Retina (tissue), 1 donor: Measurements from ENCODE around the gene ABHD13.
"Not testable (repeated sequence)": the region's sequence is repeated elsewhere in the genome, so short reads cannot be mapped to it uniquely, and the experiment has no call there.

Experiments
- DNase-seq: peaks from one replicate; pipeline ENCODE4 v3.0.0-alpha.2; 2016

Gene ABHD13

DNA sequence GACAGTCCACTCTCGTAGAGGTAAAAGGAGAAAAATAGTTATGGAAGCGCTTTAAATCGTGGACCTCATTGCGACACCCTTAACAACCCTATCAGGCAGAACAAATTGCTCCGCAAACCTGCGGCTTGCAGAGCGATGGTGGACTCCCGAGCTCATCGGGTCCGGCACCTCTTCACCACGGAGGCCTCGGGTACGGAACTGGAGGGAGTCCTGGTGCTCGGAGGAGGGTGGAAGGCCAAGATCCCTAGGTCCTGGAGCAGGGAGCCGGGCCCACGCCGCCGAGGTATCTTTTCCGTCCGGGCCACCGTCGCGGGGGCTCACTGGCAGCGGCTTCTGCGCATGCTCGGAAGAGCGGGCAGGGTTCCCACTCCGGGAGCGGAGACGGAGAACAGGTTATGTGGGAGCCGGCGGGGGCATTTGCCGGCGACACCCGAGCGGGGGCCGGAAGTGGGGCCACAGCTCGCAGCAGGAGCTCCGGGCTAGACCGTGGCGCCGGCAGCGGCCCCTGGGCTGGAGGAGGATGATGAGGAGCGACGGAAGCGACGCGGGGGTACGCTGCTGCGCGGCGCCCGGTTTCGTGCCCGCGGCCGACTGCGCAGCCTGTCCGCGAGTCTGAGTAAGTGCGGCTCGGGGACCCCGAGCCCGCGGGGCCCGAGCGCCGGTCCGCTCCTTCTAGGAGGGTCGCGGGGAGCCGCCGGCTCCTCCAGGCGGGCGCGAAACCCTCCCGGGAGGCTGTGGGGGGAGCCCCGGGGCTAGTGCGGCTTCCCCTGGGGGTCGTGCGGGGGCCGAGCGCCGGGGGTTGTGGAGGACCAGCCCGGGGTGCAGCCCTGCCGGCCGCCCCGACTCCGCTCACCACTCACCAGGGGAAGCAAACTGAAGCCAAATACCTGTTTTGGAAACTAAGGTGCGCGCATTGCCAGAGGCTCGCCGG is at the start of gene ABHD13:
Gene ABHD13, plus strand, starts transcription at position 349 of the 931 bp plus-strand sequence. CDS start 10,827 bp downstream, outside the sequence.
- DNase-seq, result peak; percentile 99

- DNase-seq, result no peak
These were observed 49.3 kb upstream of the ABHD13 start for GRCh38 chr13:108168929-108169328.

GRCh38 chr13:108176685-108177274 is 41.4 kb upstream of the ABHD13 start:
- DNase-seq, result no peak

GRCh38 chr13:108178078-108178477 is 40.1 kb upstream of the ABHD13 start:
- DNase-seq, result no peak

DNA sequence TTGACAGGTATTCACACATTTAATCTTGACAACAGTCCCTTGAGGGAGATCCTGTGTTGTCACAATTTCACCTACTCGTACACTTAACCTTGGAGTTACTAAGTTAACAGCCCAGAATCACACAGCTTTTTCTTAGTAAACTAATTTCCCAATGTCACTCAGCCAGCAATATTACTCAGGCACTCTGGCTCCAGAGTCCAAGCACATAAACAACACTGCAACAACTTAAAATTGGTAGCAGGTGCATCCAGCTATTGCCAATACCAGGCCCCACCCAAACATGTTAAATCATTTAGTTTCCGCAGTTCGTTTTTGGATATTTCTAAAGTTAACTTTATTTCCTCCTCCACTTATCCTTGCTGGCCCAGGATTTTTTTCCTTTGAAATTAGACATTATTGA is 35.5 kb upstream of the ABHD13 start:
- DNase-seq, result no peak

- no peak for DNase-seq
These were observed 33.0 kb upstream of the ABHD13 start for GRCh38 chr13:108185223-108185622.

DNA sequence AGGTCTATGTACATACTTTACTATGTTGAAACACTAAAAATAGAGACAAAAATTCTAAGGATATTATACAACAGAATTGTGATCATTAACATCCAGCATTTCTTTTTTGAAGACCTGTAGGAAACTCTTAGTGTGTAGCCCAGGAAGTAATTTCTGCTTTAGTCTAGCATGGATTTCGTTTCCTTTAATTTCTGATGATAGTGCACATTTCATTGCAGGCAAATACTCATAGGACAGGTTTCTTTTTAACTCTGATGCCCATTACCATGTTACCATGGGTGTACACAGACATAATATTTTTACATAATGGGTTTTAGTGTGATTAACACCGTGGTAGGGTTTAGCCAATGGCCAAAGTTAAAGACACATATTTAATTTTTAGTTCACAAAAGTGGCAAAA is 29.9 kb upstream of the ABHD13 start:
- DNase-seq, result no peak

- no peak for DNase-seq
These were observed 27.3 kb upstream of the ABHD13 start for GRCh38 chr13:108190897-108191296.

DNA sequence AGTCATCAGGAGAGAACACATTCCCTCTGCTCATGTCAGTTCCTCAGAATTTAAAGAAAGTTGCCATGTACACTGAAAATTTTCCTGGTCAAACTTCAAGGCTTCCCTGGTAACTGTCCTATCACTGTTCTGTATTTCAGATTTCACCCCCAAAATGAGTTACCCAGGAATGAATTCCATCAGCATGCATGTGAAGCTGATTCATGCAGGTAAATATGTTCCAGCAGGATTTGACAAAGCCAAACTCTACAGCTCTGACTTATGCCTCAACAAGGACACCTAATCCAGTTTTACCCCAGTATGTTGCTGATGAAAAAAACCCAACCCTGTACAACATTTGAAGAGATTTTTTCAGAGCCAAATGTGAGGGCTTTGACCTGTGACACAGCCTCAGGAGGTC is 24.4 kb upstream of the ABHD13 start:
- DNase-seq, result no peak

GRCh38 chr13:108194435-108194936 is 23.7 kb upstream of the ABHD13 start:
- no peak for DNase-seq

DNA sequence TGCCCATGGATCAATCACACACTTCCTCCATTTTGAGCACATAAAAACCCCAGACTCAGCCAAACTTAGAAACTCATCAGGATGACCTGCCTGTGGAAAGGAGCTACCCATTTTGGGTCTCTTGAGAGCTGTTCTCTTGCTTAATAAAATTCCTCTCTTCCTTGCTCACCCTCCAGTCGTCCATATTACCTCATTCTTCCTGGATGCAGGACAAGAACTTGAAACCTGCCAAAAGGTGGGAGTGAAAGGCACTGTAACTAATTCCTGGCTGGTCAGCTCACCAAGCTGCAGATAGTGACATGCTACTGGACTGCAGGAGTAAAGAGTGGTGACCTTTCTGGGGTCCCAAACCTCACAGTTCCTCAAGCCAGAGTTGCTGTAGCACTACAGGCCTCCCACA is 23.0 kb upstream of the ABHD13 start:
- no peak for DNase-seq

DNA sequence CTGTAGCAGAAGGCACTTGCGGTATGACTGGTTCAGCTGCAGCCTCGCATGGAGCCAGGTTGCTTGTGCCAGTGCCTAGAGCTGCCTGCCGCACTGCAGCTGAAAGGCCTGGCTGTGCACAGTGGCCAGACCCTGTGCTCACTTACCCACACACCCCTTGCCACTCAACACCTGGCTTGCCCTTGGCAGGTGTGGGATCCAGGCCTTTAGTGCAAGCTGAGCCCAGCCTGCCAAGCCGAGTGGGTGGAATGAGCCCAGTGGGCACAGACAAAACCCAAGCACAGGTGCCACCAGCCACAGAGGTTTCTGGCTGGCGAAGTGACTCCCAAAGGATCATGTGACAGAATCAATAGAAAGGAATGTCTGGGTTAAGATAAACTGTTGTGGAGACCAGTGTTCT is 22.3 kb upstream of the ABHD13 start:
- no peak for DNase-seq

DNA sequence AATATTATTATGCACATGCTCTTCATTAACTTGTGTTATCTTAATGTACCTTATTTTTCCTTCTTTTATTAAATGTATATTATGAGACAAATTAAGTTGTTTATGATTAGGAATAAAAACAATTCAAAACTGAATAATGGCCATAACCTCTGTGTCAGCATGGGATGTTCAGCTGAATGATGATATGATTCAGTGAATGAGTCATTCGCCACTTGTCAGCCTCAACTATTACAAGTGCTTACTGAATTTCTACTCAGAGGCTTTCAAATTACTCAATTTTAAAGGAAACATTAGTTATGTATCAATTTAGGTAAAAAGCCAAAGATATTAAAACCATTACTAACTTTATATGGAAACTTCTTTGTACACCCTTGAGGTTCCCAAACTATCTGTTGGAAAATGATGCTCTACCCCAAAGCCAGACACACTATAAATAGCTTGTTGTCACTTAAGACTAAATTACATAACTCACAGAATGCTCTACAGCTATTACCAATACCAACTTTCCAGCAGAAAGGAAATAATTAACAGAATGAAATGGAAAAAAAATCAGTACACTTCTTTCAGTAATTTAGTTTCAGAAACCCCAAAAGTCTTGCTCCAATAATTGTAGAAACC is 17.3 kb upstream of the ABHD13 start:
- no peak for DNase-seq

- DNase-seq, result no peak
These were observed 7.6 kb upstream of the ABHD13 start for GRCh38 chr13:108210551-108210950.

DNA sequence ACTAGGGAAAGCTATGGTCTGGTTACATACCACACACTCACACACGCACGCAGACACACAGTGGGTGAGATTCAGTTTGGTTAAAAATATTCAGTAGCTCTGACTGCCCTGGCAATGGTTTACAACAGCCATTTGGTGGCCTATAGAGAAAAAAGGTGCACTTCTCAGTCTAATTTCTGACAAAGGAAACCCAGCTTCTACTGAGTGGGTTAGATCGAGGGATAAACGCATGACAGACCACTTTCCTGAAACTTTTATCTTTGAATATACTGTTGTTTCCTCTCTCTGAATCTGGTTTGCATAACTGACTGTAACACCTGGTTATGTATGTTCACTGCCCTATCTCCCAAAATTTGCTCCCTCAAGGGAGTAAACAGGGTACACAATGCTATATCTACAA is 5.3 kb upstream of the ABHD13 start:
- DNase-seq, result no peak

GRCh38 chr13:108213946-108214345 is 4.2 kb upstream of the ABHD13 start:
- peak; percentile 42 for DNase-seq

DNA sequence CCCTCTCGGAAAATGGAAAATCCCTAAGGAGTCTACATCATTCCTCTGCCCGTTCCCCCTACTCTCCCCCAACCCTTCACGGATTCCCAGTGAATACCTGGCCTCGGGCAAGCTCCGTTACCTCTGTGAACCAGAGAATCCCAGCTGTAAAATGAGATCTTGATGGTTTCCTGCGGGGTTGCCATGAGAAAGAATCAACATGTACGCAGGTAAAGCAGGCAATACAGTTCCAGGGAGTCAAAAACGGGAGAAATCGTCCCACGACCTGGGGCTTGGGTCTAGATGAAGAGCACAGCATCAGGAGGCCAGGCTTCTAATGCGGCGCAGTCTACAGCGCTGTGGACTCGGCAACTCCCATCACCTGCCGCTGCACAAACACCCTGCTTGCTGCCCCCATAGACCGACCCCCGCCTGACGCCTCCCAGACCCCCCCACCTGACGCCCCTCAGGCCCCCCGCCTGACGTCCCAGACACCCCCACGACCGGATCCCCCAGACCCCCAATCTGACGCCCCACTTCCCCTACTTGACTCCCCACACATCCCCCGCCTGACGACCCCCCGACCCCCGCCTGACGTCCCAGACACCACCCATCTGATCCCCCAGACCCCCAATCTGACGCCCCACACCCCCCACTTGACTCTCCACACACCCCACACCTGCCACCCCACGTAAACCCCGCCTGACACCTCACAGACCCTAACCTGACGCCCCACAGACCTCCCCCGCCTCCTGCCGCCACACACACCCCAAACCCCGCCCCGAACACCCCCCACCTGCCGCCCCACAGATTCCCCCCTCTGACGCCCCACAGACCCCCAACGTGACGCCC is 3.5 kb upstream of the ABHD13 start:
- DNase-seq, result peak; percentile 45

DNA sequence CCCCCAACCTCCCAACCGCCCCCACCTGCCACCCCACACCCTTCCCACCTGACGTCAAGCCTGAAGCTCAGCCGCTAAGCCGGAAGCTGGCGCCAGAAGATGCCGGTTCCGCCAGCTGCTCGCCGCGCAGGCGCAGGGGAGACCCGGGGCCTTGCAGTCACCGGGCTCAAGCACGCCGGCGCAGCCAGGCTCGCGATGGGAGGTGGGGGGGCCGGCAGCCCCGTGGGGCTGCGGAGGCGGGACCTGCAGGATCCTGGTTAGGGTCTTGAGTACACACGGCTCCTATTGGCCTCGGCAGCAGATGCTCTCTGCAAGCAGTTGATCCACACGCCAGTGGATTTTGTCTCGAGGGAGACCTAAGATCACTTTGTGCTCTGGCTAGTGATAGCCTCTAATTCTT is 2.8 kb upstream of the ABHD13 start, which contains the start of gene LIG4:
Gene LIG4, minus strand, starts transcription at position 101 of the 400 bp plus-strand sequence. CDS start 4,268 bp downstream, outside the sequence.
- peak; percentile 92 for DNase-seq

GRCh38 chr13:108217307-108218043 is 717 bp upstream of the ABHD13 start:
- DNase-seq, result not testable (repeated sequence)

DNA sequence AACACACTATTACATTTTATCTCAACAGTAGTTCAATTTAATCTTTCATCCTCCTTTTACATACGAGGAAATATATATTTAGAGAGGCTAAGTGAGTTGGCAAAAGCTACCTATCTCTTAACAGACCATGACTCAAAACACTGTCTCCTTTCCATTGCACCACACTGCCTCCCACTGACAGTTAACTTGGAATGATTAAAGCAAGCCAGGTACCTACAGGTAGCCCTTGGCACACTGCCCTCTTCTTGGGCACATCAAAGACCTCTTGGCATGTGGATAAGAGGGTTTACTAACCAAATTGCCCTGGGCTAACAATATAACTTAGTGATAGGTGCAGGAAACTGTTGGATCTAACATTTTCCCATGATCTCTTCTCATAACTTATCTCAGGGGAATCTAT is 1.8 kb downstream of the ABHD13 start:
- no peak for DNase-seq

GRCh38 chr13:108223687-108224503 is 5.7 kb downstream of the ABHD13 start:
- no peak for DNase-seq
